ENCODE measurements around the gene FOXN1. TPM values are rescaled to one million over a fixed set of nuclear protein-coding genes. Genes with fewer than 3 reads are reported as not detected.
A peak's percentile ranks its signal among the peaks of the same experiment; 100 is the strongest.

Gene FOXN1
- total RNA-seq, 2 donors from 2014 or later: not detected

GRCh38 chr17:28544402-28545140 is 38.4 kb downstream of the FOXN1 start:
- H3K27me3 Mint-ChIP-seq (ENCODE audit: low read depth): no peaks in the 10 kb centered on the region
- no peaks in the 10 kb centered on the region for H3K9me3 Mint-ChIP-seq
- no peak for DNase-seq
- no peaks in the 10 kb centered on the region for H3K36me3 Mint-ChIP-seq (ENCODE audit: insufficient read depth in 2 of 2)
- no peak for ATAC-seq (replicated peaks in 1 of 2)
- H3K4me1 Mint-ChIP-seq (ENCODE audit: low read depth): peaks cover 17% of the 10 kb centered on the region
- no peak overlapping the region for H3K27ac Mint-ChIP-seq
- H3K4me3 Mint-ChIP-seq: no peak overlapping the region

- H3K27ac Mint-ChIP-seq: peak overlapping the region; percentile 4
- no peak for ATAC-seq (replicated peaks in 1 of 2)
- H3K27me3 Mint-ChIP-seq (ENCODE audit: low read depth): no peaks in the 10 kb centered on the region
- H3K36me3 Mint-ChIP-seq (ENCODE audit: insufficient read depth in 2 of 2): no peaks in the 10 kb centered on the region
- H3K4me3 Mint-ChIP-seq: no peak overlapping the region
- DNase-seq: no peak
- H3K4me1 Mint-ChIP-seq (ENCODE audit: low read depth): peaks cover 22% of the 10 kb centered on the region
- no peaks in the 10 kb centered on the region for H3K9me3 Mint-ChIP-seq
Observed at GRCh38 chr17:28545141-28545503, 39.0 kb downstream of the FOXN1 start.

DNA sequence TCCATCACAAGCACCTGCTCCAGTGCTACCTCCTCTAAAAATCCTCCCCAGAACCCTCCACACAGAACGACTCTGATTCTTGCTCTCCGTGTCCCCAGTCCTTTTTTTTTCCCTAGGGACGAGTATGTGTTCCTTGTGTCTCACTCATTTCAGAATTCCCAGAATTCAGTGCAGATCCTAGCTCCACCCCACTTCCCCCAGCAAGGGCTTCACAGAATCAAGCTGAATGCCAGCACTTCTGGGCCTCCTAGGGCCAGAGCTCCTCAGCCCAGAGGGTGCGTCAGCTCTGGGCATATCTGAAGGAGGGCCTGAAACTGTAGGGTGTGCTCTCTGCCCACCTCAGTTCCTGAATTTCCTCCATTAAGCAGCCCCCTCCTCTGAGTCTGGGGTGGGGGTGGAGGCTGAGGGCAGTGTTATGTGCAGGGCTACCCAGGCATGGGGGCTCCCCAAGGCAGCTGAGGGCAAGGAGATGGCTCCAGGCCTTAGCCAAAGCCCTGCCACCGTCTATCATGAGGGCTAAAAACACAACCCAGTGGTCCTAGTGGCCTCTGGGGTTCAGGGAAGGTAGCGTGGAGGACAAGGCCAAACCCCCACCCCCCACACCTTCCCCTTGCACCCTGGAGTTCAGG is 39.8 kb downstream of the FOXN1 start:
- H3K27me3 Mint-ChIP-seq (ENCODE audit: low read depth): no peaks in the 10 kb centered on the region
- H3K4me3 Mint-ChIP-seq: no peak overlapping the region
- H3K9me3 Mint-ChIP-seq: no peaks in the 10 kb centered on the region
- H3K4me1 Mint-ChIP-seq (ENCODE audit: low read depth): peaks cover 30% of the 10 kb centered on the region
- H3K27ac Mint-ChIP-seq: no peak overlapping the region
- H3K36me3 Mint-ChIP-seq (ENCODE audit: insufficient read depth in 2 of 2): no peaks in the 10 kb centered on the region
- DNase-seq: no peak
- ATAC-seq (replicated peaks in 1 of 2): no peak

DNA sequence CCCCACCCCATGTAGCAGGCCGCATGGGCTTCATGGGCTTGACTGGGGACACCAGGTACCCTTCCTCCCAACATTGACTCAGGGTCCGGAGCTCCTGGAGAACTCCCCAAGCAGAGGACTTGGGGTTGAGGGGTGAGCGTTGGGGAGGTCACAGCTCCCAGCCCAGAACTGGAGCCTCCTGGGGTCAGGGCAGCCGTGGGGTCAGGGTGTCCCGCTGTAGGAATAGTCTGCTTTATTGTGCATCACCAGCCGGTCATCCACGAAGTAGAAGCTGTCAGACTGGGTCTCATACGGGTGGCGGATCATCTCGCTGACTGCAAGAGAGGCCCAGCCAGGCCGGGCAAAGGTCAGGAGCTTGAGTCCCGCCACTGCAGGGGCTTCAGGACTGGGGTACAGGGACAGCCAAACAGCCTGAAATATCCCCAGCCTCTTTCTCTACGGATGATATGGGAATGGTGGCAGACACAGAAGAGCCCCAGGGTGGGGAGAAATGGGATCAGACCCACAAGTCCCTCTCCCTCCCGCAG is 41.0 kb downstream of the FOXN1 start:
- Mint-ChIP-seq H3K27me3 (ENCODE audit: low read depth) (no peaks in the 10 kb centered on the region), H3K4me1 (ENCODE audit: low read depth) (peaks cover 40% of the 10 kb centered on the region), H3K9me3 (no peaks in the 10 kb centered on the region), H3K4me3 (peak overlapping the region in 1 of 2 donors; percentile 32), H3K27ac (no peak overlapping the region), H3K36me3 (ENCODE audit: insufficient read depth in 2 of 2) (no peaks in the 10 kb centered on the region)
- DNase-seq (no peak), ATAC-seq (replicated peaks in 1 of 2) (no peak)

- Mint-ChIP-seq H3K36me3 (ENCODE audit: insufficient read depth in 2 of 2) (peaks cover 0 to under 1% of the 10 kb centered on the region in 2 donors), H3K4me1 (ENCODE audit: low read depth) (peaks cover 43% of the 10 kb centered on the region), H3K27me3 (ENCODE audit: low read depth) (no peaks in the 10 kb centered on the region), H3K4me3 (peak overlapping the region; percentile 6 to 33), H3K9me3 (no peaks in the 10 kb centered on the region), H3K27ac (peak overlapping the region; percentile 54)
- peak; percentile 82 to 87 for DNase-seq
- ATAC-seq (replicated peaks in 1 of 2): peak; percentile 34 to 44
Observed at GRCh38 chr17:28547623-28548416, 41.7 kb downstream of the FOXN1 start.

GRCh38 chr17:28548417-28549130 is 42.4 kb downstream of the FOXN1 start:
- ATAC-seq (replicated peaks in 1 of 2): no peak
- Mint-ChIP-seq H3K36me3 (ENCODE audit: insufficient read depth in 2 of 2) (peaks cover 0 to 3% of the 10 kb centered on the region in 2 donors), H3K4me3 (peak overlapping the region; percentile 64 to 97), H3K27ac (peak overlapping the region; percentile 83), H3K4me1 (ENCODE audit: low read depth) (peaks cover 50% of the 10 kb centered on the region), H3K9me3 (no peaks in the 10 kb centered on the region), H3K27me3 (ENCODE audit: low read depth) (no peaks in the 10 kb centered on the region)
- DNase-seq: no peak

DNA sequence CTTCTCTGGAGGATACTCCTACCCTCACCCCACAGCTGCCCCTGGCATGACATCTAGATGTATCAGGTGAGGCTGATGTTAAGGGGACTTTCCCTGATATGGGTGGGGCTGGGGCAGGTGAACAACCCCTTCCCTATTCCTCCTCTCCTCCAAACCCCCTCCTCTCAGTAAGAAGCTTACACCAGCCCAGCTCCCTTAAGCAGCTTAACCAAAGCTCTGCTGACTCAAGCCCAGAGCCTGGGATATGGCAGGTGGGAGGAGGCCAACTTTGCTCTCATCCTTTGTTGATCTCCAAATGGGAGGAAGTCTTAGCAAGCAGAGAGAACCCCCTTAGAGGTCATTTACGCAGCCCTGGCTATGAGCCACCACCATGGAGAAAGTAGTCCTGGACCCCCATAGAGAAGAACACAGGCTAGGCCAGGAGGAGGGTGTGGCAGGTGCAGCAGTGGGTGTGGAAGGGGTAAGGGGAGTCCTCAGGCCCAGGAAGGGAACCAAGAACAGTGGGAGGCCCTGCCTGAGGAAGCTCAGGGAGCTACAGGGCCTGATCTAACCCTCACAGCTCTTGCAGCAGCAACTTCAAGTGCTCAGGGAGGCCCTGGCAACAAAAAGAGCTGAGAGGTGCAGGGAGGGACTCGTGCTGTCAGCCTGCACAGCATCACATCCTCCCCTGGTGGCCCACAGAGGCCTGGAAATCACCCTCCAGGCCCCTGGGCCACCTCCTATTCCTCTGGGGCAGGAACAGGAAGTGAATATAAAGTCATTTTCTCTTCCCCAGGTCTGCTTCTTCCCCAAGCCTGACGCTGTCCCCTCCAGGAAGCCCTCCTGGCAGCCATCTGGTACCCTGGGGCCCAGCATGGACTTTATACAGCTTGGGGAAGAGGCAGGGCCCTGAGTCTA is 43.3 kb downstream of the FOXN1 start:
- Mint-ChIP-seq H3K27me3 (ENCODE audit: low read depth) (no peaks in the 10 kb centered on the region), H3K36me3 (ENCODE audit: insufficient read depth in 2 of 2) (peaks cover 0 to 10% of the 10 kb centered on the region in 2 donors), H3K27ac (peak overlapping the region; percentile 83), H3K4me3 (peak overlapping the region; percentile 64 to 97), H3K4me1 (ENCODE audit: low read depth) (peaks cover 54% of the 10 kb centered on the region), H3K9me3 (no peaks in the 10 kb centered on the region)
- ATAC-seq (replicated peaks in 1 of 2) (peak; percentile 68 to 76), DNase-seq (peak; percentile 68 to 74)

GRCh38 chr17:28550858-28551257 is 44.7 kb downstream of the FOXN1 start:
- no peaks in the 10 kb centered on the region for H3K9me3 Mint-ChIP-seq

GRCh38 chr17:28551421-28552175 is 45.5 kb downstream of the FOXN1 start:
- peaks cover 3 to 19% of the 10 kb centered on the region in 2 donors for H3K36me3 Mint-ChIP-seq (ENCODE audit: insufficient read depth in 2 of 2)
- H3K27me3 Mint-ChIP-seq (ENCODE audit: low read depth): no peaks in the 10 kb centered on the region
- no peak for ATAC-seq (replicated peaks in 1 of 2)
- peaks cover 54% of the 10 kb centered on the region for H3K4me1 Mint-ChIP-seq (ENCODE audit: low read depth)
- no peak for DNase-seq
- no peak overlapping the region for H3K27ac Mint-ChIP-seq
- H3K4me3 Mint-ChIP-seq: peak overlapping the region; percentile 85 to 97
- no peaks in the 10 kb centered on the region for H3K9me3 Mint-ChIP-seq

More at GRCh38 chr17:28550858-28551257, 44.7 kb downstream of the FOXN1 start:
- ATAC-seq (replicated peaks in 1 of 2) (no peak), DNase-seq (no peak)
- peaks cover 54% of the 10 kb centered on the region for H3K4me1 Mint-ChIP-seq (ENCODE audit: low read depth)
- peak overlapping the region; percentile 85 to 97 for H3K4me3 Mint-ChIP-seq
- H3K36me3 Mint-ChIP-seq (ENCODE audit: insufficient read depth in 2 of 2): peaks cover 0 to 13% of the 10 kb centered on the region in 2 donors
- no peaks in the 10 kb centered on the region for H3K27me3 Mint-ChIP-seq (ENCODE audit: low read depth)
- no peak overlapping the region for H3K27ac Mint-ChIP-seq

- DNase-seq (peak; percentile 81 to 89), ATAC-seq (replicated peaks in 1 of 2) (peak; percentile 86 to 88)
- Mint-ChIP-seq H3K36me3 (ENCODE audit: insufficient read depth in 2 of 2) (peaks cover 4 to 21% of the 10 kb centered on the region in 2 donors), H3K4me1 (ENCODE audit: low read depth) (peaks cover 55% of the 10 kb centered on the region), H3K9me3 (no peaks in the 10 kb centered on the region), H3K4me3 (peak within 1 kb of the TSS; percentile 85 to 97), H3K27ac (no peak within 1 kb of the TSS), H3K27me3 (ENCODE audit: low read depth) (no peaks in the 10 kb centered on the region)
Observed at GRCh38 chr17:28552176-28552999, 46.2 kb downstream of the FOXN1 start, which contains the start of gene UNC119. TSS of gene UNC119 (minus strand) at chr17:28552624. CDS start at chr17:28552557, 67 bp downstream.

Data from activated T-cell treated with anti-CD3 and anti-CD28 coated beads, Interleukin-2, amount 50 U/mL, for 72 hours (primary cell).